ENCODE data around the gene ZC3H14. TPM values are rescaled to one million over a fixed set of nuclear protein-coding genes. Genes with fewer than 3 reads are reported as not detected.
A peak's percentile ranks its signal among the peaks of the same experiment; 100 is the strongest.
"Not testable (repeated sequence)": the region's sequence is repeated elsewhere in the genome, so short reads cannot be mapped to it uniquely, and the experiment has no call there.

The ZC3H14 gene, protein sequence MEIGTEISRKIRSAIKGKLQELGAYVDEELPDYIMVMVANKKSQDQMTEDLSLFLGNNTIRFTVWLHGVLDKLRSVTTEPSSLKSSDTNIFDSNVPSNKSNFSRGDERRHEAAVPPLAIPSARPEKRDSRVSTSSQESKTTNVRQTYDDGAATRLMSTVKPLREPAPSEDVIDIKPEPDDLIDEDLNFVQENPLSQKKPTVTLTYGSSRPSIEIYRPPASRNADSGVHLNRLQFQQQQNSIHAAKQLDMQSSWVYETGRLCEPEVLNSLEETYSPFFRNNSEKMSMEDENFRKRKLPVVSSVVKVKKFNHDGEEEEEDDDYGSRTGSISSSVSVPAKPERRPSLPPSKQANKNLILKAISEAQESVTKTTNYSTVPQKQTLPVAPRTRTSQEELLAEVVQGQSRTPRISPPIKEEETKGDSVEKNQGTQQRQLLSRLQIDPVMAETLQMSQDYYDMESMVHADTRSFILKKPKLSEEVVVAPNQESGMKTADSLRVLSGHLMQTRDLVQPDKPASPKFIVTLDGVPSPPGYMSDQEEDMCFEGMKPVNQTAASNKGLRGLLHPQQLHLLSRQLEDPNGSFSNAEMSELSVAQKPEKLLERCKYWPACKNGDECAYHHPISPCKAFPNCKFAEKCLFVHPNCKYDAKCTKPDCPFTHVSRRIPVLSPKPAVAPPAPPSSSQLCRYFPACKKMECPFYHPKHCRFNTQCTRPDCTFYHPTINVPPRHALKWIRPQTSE
- 56.8 and 68.6 TPM in 2 replicates for total RNA-seq (2014; rRNA removed; shearing (Covaris generic))

DNA sequence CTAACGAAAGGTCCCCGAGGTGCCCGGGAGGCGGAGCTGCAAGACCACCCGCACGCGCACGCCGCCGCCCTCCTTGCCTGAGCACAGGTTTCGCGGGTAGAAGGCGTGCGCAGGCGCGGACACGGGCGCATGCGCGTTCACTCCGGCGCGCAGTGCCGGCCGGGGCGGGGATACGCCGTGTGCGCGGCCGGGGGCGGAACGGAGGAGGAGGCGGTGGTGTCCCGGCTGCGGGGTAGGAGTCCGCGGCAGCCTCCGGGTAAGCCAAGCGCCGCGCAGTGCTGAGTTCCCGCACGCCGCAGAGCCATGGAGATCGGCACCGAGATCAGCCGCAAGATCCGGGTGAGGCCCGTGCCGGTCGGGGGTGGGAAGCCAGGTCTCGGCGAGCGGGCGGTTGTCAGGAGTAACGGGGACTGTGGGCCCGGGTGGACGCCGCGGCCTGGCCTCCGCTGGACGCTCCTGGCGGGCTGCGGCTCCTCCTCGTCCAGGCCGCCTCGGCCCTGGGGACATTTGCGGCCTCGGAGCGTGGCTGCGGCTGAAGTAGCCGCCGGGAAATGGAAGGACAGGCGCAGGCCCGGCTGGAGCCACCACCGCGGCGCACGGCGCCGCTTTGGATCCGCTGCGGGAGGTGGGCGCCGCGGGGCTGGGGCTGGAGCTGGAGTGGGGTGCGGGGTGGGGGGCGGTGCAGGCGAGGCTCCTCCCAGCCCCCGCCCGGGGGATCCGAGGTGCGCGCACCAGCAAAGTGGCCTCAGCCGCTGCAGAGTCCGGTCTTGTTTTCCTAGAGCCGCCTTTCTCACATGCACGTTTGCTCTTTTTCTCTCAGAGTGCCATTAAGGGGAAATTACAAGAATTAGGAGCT lies at the start of gene ZC3H14:
Gene ZC3H14 (plus strand): TSS at position 207 of the 856 bp plus-strand sequence. CDS start 97 bp downstream, at position 304.
- DNase-seq (ENCODE audit: low spot score), result peak; percentile 79

DNA sequence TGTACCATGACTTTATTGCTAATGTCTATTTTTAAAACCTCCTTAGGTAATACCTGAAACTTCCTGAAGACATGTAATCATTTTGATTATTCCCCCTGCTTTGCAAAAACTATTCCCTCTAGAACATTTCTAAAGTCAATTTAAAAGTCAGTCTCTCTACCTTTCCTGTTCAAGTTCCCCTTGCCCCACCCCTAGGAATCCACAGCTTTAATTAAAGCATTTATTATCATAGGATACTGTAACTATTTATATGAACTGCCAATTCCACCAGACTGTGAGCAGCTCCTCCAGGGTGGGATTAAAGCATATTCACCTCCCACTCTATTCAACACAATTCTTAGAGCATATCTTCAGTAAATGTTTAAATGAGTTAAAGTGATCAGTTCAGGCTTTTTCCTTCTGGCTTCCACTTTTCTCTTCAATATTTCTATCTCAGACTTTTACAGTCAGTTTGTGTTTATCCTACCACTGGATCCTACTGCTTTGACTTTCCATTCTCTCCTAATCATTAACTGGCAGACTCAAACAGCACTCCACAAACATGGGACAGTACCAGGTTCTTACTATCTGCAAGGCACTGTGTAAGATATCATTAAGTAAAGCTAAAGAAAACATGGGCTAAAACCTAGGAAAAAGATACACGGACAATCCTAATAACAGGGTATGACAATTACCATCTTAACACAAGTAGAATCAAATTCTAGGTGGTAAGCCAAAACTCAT lies 47.2 kb upstream of the ZC3H14 start:
- no peak for DNase-seq (ENCODE audit: low spot score)

DNA sequence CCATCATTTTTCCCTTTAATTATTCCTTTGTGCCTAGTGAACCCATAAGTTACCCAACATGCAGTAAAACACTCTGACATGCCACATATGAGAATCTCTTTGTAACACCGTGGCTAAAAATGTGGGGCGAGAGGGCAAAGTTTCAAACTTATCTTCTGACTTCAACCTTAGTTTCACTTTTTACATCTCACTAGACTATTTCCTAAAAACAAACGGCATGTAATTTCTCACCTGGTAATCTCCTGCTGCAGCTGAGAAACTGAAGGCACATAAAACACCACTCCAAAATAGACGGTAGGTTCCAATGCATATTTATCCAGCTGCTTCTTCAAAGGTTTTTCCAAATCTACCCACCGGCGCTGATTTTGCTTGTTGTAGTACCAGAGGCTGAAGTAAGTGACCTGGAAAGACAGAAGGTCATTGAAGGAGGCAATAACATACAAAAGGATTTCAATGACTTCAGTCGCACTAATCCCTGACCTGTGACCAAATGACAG lies 45.9 kb upstream of the ZC3H14 start:
- no peak for DNase-seq (ENCODE audit: low spot score)

DNA sequence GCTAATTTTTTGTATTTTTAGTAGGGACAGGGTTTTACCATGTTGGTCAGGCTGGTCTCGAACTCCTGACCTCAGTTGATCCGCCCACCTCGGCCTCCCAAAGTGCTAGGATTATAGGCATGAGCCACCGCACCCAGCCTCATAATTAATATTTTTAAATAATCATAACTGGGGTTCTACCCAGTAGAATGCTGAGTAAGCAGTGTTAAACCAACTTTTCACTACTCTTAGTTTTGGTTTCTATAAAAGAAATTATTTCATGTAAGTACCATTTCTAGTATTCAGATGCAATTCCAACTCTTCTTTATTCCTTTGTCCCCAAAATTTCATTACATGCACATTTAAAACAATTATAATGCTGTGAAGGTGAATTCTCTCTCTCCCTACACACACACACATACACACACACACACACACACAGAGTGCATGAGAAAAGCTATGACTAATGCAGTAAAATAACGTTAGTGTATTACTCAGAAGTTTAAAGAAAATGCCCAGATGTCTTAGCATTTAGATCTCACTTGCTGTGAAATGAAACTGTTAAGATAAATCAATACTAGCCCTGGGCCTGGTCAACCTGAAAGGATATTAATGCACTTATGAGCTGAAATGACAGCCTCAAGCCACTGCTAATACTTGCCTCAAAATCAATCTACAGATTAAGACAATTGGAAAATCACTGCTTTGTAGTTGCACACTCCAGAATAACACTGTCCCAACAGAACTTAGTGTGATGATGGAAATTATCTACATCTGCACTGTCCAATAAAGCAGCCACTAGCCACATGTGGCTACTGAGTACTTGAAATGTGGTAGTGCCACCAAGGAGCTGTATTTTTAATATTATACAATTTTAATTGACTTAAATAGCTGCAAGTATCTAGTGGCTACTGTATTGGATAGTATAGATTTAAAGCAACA lies 44.0 kb upstream of the ZC3H14 start:
- DNase-seq (ENCODE audit: low spot score), result peak; percentile 8

DNA sequence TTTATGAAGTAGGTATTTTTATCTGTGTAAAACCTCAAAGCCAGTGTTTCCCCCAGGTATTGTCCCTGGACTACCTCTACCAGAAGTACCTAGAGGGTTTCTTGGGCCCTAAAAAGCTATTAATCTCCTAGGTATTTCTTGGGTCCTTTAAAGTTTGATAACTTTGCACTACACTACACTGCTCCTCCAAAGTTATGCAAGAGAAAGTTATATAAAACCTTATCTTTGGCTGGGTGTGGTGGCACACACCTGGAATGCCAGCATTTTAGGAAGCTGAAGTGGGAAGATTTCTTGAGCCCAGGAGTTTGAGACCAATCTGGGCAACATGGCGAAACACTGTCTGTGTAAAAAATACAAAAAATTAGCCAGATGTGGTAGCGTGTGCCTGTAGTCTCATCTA lies 42.9 kb upstream of the ZC3H14 start:
- DNase-seq (ENCODE audit: low spot score), result no peak

DNA sequence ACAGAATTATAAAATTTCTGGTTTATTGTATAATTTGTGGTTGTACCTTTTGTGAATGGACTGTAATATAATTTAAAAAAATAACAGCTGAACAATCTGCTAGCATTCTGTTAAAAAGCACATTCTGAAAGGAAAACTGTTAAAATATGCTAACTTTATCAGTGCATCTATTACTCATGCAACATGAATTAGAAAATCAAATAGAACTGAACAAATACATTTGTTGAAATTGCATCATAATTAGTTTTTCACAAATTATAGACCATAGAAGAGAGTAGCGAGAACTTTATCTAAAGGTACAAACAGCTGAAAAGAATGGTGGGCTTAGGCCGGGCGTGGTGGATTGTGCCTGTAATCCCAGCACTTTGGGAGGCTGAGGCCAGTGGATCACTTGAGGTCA lies 41.0 kb upstream of the ZC3H14 start:
- no peak for DNase-seq (ENCODE audit: low spot score)

DNA sequence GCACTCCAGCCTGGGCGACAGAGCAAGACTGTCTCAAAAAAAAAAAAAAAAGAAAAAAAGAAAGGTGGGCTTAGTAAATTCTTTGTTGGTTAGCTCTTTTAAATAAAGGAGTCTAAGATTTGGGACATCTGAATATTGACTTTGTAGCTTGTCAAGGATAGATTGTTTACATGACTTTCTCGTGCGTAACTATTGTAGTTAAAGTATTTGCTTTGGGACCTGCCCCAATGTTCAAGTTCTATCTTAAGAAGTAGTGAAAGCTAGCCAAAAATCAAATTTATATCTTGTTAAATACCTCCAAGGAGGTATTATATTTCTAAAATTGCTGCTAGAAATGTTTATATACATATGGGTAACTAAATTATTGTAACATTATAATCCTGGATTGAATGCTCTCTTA lies 40.4 kb upstream of the ZC3H14 start:
- no peak for DNase-seq (ENCODE audit: low spot score)

DNA sequence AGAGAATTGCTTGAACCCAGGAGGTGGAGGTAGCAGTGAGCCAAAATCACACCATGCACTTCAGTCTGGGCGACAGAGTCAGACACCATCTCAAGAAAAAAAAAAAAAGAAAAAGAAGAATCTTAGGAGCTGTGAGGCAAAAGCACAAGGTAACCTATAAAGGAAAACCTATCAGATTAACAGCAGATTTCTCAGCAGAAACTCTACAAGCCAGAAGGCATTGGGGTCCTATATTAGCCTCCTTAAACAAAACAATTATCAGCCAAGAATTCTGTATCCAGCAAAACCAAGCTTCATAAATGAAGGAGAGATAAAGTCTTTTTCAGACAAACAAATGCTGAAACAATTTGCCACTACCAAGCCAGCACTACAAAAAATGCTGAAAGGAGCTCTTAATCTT lies 32.9 kb upstream of the ZC3H14 start:
- DNase-seq (ENCODE audit: low spot score), result not testable (repeated sequence)

DNA sequence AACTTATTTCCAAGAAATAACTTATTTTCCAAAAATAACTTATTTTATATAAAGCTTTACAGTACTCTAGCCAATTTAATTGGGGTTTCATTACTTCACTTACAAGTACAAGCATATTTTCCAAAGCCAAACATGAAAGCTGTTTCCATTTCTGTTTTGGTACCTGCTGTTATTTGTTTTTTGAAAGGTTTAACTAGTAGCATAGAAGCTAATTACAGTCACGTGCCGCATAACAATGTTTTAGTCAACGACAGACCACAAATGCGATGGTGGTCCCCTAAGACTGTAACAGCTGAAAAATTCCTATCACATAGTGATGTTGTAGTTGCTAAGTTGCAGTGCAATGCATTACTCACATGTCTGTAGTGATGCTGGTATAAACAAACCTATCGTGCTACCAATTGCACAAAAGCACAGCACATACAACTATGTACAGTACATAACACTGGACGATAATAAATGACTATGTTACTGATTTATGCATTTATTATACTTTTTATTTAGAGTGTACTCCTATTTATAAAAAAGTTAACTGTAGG lies 29.7 kb upstream of the ZC3H14 start:
- no peak for DNase-seq (ENCODE audit: low spot score)

DNA sequence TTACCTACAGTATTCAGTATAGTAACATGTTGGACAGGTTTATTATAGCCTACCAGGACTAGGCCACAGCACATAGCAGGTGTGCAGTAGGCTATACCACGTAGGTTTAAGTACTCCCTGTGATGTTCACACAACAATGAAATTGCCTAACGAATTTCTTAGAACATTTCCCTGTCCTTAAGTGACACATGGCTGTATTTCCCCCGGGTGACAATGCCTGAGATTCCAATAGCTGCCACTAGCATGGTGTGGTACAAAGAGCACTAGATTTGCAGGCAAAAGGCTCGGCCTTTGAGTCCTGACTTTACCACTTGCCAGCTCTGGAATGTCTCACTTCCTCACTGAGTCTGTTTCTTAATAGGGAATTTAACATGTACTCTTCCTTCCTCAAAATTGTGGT lies 27.7 kb upstream of the ZC3H14 start:
- no peak for DNase-seq (ENCODE audit: low spot score)

DNA sequence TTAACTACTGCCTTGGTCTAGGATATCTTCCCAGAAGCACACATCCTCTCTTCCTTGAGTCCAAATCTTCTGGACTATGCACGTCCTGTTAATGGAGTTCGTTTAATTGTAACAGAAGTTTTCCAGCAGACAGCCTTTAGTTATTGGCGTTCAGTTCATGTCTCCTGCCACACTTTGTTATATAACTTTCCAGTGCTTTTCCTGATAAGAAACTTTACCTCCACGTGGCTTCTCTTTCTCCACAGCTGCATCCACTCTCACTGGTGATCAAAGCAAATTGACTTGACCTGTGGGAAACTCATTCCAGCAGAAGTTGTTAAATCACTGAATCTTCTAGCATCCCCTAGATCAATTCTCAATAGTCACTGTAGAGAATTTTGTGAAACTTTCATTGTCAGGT lies 27.0 kb upstream of the ZC3H14 start:
- no peak for DNase-seq (ENCODE audit: low spot score)

DNA sequence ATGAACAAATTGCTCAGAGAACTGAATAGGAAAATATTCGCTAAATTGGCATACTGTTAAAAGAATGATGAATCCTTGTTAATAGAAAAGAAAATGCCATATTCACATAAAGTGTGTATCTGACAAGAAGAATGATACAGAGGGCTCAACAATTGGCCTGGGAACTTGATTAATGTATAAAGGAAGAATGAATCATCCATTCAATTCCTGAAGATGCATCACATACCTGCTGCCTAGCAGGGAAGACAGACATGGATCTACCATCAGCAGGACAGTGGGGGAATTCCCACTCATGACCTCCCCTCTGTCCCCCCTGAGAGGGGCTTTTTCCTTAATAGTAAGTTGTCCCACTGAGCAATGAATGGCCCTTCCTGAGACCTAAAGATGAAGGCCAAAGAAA lies 21.5 kb upstream of the ZC3H14 start:
- no peak for DNase-seq (ENCODE audit: low spot score)

DNA sequence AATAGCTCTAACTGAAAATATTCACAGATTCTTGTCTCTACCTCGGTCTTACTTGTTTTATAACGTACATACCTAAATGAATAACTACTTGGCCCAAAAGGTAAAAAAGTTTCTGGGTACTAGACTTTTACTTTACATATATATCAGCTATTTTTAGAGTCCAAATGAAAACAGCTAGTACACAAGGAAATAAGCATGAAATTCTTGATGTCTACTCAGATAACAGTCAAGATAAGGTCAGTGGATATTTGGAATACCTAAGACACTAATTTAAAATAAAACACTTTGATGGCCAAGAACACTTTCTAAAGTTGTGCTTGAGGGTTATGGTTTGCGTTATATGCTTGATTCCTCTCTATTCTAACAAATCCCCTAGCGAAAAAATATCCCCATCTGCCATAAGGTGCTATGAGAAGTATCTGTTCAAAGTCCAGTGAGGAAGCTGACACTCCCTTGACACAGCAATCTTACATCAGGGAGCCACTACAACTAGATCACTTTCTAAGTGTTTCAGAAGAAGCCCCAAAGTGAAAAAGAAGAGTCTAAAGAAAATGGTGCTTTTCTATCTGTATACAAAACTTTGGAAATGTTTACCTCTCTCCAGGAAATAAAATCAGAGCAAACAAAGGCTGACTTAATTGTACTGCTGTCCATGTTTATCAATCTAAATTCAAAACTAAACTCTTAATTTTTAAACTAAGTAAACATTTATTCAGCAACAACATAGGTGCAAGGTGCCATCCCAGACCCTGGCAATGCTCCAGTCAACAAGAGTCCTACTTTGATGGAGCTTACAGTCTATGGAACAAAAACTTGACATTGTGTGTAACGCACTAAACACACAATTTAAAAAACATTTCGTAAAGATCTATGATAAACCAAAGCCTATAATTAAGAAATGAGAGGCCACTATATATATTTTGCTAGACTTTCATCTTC lies 19.7 kb upstream of the ZC3H14 start:
- no peak for DNase-seq (ENCODE audit: low spot score)

DNA sequence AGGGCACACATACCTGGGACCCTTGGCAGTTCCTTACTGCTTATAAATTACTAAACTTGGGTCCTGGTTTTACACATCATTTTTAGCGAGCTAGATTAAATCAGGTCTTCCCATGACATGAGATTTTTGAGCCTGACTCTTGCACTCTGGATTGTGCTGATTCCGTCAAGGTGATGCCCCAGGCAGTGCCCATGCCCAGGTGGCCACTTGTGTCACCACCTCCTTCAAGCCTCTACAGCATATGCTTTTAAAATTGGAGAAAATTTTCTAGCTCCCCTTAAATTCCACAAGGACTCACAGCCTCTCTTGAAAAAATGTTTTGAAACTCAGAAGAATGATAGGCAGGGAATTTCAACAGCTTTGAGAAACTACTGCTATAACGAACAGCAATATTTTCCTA lies 17.6 kb upstream of the ZC3H14 start:
- no peak for DNase-seq (ENCODE audit: low spot score)

DNA sequence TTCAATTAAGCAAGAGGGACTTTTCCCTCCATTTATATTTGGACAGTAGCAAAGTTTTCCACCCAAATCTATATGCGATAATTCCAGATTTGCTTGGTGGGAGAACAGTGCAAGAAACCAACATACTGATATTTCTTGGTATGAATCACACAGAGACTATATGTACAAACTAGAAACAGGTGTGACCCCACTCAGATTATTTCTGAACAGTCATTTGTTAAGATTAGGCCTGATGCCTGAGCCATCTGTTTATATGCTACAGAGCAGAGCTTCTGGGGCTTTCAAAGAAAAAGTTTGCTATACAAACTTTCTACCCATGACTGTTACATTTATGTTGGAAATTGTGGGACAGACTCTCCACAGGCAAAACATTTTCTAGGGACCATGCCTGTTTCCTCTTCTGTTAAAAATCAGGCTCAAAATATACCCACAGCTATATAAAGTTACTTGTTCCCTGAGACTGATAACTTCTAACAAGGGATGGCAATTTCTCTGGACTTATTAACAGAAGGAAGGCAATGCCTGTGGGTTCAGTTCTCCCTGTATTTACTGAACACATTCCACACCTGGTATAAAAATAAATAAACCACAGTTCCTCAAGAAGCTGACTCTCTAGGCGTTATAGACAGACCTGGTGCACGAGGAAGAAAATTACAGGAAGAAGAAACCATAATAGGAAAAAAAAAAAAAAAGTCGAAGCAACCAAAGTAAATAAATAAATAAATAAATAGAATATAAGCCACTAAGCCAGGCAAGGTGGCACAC lies 16.0 kb upstream of the ZC3H14 start:
- DNase-seq (ENCODE audit: low spot score), result no peak

DNA sequence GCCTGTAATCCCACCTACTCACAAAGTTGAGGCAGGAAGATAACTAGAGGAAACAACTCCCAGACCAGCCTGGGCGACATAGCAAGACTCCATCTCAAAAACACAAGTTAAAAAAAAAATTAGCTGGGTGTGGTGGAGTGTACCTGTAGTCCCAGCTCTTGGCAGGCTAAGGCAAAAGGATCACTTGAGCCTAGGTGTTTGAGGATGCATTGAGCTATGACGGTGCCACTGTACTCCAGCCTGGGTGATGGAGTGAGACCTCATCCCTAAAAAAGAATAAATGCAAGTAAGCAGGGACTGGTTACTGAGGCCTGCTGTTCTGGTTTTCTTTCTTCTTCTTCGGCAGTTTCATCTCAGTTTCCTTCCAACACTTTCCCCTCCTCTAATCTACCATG lies 15.5 kb upstream of the ZC3H14 start:
- no peak for DNase-seq (ENCODE audit: low spot score)

DNA sequence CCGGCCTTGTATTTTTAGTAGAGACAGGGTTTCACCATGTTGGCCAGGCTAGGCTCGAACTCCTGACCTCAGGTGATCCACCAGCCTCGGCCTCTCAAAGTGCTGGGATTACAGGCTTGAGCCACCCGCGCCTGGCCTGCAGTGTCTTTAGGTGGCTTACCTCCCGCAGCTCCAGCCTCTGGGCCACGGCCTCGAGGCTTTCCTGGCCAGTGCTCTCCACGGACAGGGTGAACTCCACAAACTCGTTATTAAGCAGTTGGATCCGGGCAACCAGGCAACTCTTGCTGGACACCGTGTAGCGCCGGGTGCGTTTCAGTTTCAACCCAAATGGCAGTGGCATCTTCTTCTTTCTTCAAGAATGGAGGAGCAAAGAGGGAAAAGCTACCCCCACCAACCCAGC lies 12.8 kb upstream of the ZC3H14 start:
- no peak for DNase-seq (ENCODE audit: low spot score)

All from H4 (cell line).